Measurements from ENCODE around the gene ARMC6. TPM values are rescaled to one million over a fixed set of nuclear protein-coding genes. Genes with fewer than 3 reads are reported as not detected.
A peak's percentile ranks its signal among the peaks of the same experiment; 100 is the strongest.

The ARMC6 gene
- total and polyA plus RNA-seq, 2 of the 13 experiments (the other 11 are each of a cell fraction or from before 2014, with no cell fraction given): 16.2 to 36.8 TPM

- no peak for TF ChIP-seq ZNF883 (CRISPR knock-in tag; IDR thresholded peaks at IDR 0.05; ENCODE audit: not compliant biosample characterization)
- no peak for TF ChIP-seq ZFYVE20 (CRISPR knock-in tag; IDR thresholded peaks at IDR 0.05; ENCODE audit: borderline replicate concordance, low read depth)
- TF ChIP-seq ZNF720 (CRISPR knock-in tag; IDR thresholded peaks at IDR 0.05): no peak
- no peak for TF ChIP-seq ZNF574 (CRISPR knock-in tag; IDR thresholded peaks at IDR 0.05)
- no peak for TF ChIP-seq MTF2 (CRISPR knock-in tag; IDR thresholded peaks at IDR 0.05; ENCODE audit: borderline replicate concordance)
- TF ChIP-seq ZBTB38 (CRISPR knock-in tag; IDR thresholded peaks at IDR 0.05): peak; percentile 43; the same call in 1 of the 2 replicates
- TF ChIP-seq ZNF513 (CRISPR knock-in tag; conservative IDR thresholded peaks at IDR 0.05): no peak
- no peak for TF ChIP-seq PAX8 (CRISPR knock-in tag; IDR thresholded peaks at IDR 0.05; ENCODE audit: borderline replicate concordance)
- TF ChIP-seq GMEB2 (CRISPR knock-in tag; IDR thresholded peaks at IDR 0.05; ENCODE audit: low read depth): no peak
- TF ChIP-seq ZNF329 (CRISPR knock-in tag; IDR thresholded peaks at IDR 0.05; ENCODE audit: low read depth): peak; percentile 67; the same call in 1 of the 2 replicates
- no peak for TF ChIP-seq ZNF280B (CRISPR knock-in tag; IDR thresholded peaks at IDR 0.05; ENCODE audit: borderline replicate concordance)
- no peak for TF ChIP-seq RFX3 (CRISPR knock-in tag; IDR thresholded peaks at IDR 0.05)
- no peak for TF ChIP-seq NFYB (CRISPR knock-in tag; IDR thresholded peaks at IDR 0.05)
- no peak for TF ChIP-seq ZNF44 (CRISPR knock-in tag; IDR thresholded peaks at IDR 0.05)
- TF ChIP-seq SMC3 (IDR thresholded peaks at IDR 0.05; ENCODE audit: low read length): peak; percentile 86
- TF ChIP-seq PLSCR1 (CRISPR knock-in tag; IDR thresholded peaks at IDR 0.05; ENCODE audit: borderline replicate concordance): no peak
- TF ChIP-seq ZBTB49 (CRISPR knock-in tag; IDR thresholded peaks at IDR 0.05; ENCODE audit: borderline replicate concordance): no peak
These were observed 20.3 kb downstream of the ARMC6 start (continued) for GRCh38 chr19:19053508-19054314.

Data from HepG2 (cell line).